HepG2 (cell line): ENCODE data around the gene MRPL30. TPM values are rescaled to one million over a fixed set of nuclear protein-coding genes. Genes with fewer than 3 reads are reported as not detected.

Experiments used
- FOXK1 ChIP-seq: sonication (generic); formaldehyde crosslinking; IDR thresholded peaks from 2 replicates; pipeline ENCODE4 v1.4.0; 2020; ENCODE audit warnings: low read depth, missing genetic modification reagents, borderline replicate concordance
- HOXA5 ChIP-seq: sonication (generic); formaldehyde crosslinking; IDR thresholded peaks from 2 replicates; pipeline ENCODE4 v1.4.0; 2020; ENCODE audit warnings: missing genetic modification reagents
- KMT2B ChIP-seq: IDR thresholded peaks from 2 replicates; pipeline ENCODE4 v1.6.1; 2016; ENCODE audit warnings: missing genetic modification reagents, missing compliant biosample characterization
- MTF2 ChIP-seq: sonication (generic); formaldehyde crosslinking; IDR thresholded peaks from 2 replicates; pipeline ENCODE4 v1.5.0; 2020; ENCODE audit warnings: missing genetic modification reagents, borderline replicate concordance
- TEAD2 ChIP-seq: sonication (generic); formaldehyde crosslinking; IDR thresholded peaks from 2 replicates; pipeline ENCODE4 v1.9.0; 2021; ENCODE audit warnings: missing genetic modification reagents
- ZNF383 ChIP-seq: sonication (generic); formaldehyde crosslinking; IDR thresholded peaks from 2 replicates; pipeline ENCODE4 v1.4.0; 2020; ENCODE audit warnings: missing genetic modification reagents, mild to moderate bottlenecking, borderline replicate concordance
- polyA plus RNA-seq, 8 experiments: library from polyadenylated mRNA; depleted of rRNA in 3 of 8; stranded (reverse) in 7 of 8; unstranded in 1 of 8; fragments of >200 nt; fragmentation: Illumina TruSeq in 4 of 8; extraction: Trizol in 4 of 8; gene quantifications; 2 replicates each; pipeline versions ENCODE4 v1.2.1 to v1.2.3, GENCODE V29; 2011 to 2016; ENCODE audit warnings: low read depth in 4 of 8, missing spikeins in 1 of 8, mixed read lengths in 1 of 8; ENCODE audit not compliant: insufficient read depth in 1 of 8
- total RNA-seq, 5 experiments: library from RNA; depleted of rRNA; stranded (reverse); fragments of >200 nt; fragmentation: Illumina TruSeq; extraction: Trizol; gene quantifications; 2 replicates each; pipeline ENCODE4 v1.2.3, GENCODE V29; 2016; ENCODE audit warnings: low read depth in 1 of 5
- TF ChIP-seq, protein P1 (sequence below): sonication (generic); formaldehyde crosslinking; IDR thresholded peaks from 2 replicates; pipeline ENCODE4 v1.5.1; 2020; ENCODE audit warnings: missing genetic modification reagents, mild to moderate bottlenecking, borderline replicate concordance
- TF ChIP-seq, protein P2 (sequence below): fragments of 450-650 bp; IDR thresholded peaks from 2 replicates; pipeline ENCODE4 v1.6.1; 2017; ENCODE audit warnings: mild to moderate bottlenecking
- TF ChIP-seq, protein P3 (sequence below): sonication (generic); formaldehyde crosslinking; IDR thresholded peaks from 2 replicates; pipeline ENCODE4 v1.9.0; 2022; ENCODE audit warnings: low read depth, missing genetic modification reagents
- TF ChIP-seq, protein P4 (sequence below): sonication (generic); formaldehyde crosslinking; IDR thresholded peaks from 2 replicates; pipeline ENCODE4 v1.4.0; 2020; ENCODE audit warnings: mild to moderate bottlenecking, missing genetic modification reagents
- TF ChIP-seq, protein P5 (sequence below): sonication (generic); formaldehyde crosslinking; IDR thresholded peaks from 2 replicates; pipeline ENCODE4 v1.8.0; 2022; ENCODE audit warnings: mild to moderate bottlenecking, missing genetic modification reagents
- TF ChIP-seq, protein P6 (sequence below): IDR thresholded peaks from 2 replicates; pipeline ENCODE4 v1.6.1; 2016; ENCODE audit warnings: missing compliant biosample characterization, missing genetic modification reagents, borderline replicate concordance

The MRPL30 gene
- total and polyA plus RNA-seq, 2 of the 13 experiments (the other 11 are each of a cell fraction or from before 2014, with no cell fraction given): 30.2 to 75.3 TPM

DNA sequence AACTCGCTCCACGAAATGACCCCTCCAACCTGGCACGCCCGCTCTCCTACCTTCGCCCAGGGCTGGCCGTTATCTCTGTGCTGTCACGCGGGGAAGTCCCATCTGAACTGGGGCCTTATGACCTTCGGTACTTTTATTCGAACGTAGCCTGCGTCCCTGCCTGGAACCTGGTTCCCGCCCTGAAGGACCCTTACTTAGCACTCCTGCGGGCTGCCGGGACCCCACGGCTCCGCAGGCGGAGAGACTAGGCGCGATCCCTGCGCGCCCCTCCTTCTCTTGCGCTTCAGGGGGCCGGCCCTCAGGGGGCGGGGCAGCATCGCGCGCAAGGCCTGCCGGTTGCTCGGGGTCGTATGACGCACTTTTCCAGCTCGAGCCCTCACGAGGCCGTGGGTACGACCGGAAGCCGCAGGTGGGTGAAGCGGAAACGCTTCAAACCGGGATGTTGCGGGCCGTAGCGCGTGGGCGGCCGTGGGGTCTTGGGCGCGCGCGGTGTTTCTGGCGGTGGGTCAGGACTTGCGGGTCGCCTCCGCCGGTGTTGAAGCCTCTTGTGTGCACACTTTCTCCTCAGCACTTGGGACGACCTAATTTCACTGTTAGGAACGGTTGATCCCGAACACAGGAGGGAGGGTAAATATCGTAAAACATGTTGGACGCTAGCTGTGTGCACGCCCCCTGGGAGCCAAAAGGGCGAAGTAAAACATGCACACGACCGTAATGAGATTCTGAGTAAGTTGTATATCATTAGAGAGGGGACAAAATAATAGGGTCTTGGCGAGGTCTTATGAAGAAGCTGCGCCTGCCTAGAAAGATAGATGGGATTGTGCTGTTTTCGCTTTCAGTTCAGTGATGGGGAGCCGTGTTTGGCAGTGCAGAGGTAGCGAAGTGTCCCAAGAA, 26.1 kb upstream of the MRPL30 start, which contains the start of the genes LIPT1 and TSGA10 (continued):
- TF ChIP-seq, protein P1, sequence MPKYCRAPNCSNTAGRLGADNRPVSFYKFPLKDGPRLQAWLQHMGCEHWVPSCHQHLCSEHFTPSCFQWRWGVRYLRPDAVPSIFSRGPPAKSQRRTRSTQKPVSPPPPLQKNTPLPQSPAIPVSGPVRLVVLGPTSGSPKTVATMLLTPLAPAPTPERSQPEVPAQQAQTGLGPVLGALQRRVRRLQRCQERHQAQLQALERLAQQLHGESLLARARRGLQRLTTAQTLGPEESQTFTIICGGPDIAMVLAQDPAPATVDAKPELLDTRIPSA (CRISPR knock-in tag): no peak; the same call in 1 of the 2 replicates
- TF ChIP-seq FOXK1 (CRISPR knock-in tag) (peak; percentile 92), TEAD2 (CRISPR knock-in tag) (0 out of 2 replicates have a peak, but pooled peaks have one; percentile 44), ZNF383 (CRISPR knock-in tag) (peak; percentile 96; the same call in 1 of the 2 replicates), HOXA5 (peak; percentile 95), MTF2 (CRISPR knock-in tag) (no peak), KMT2B (CRISPR knock-in tag) (peak; percentile 100)
- TF ChIP-seq, protein P2, sequence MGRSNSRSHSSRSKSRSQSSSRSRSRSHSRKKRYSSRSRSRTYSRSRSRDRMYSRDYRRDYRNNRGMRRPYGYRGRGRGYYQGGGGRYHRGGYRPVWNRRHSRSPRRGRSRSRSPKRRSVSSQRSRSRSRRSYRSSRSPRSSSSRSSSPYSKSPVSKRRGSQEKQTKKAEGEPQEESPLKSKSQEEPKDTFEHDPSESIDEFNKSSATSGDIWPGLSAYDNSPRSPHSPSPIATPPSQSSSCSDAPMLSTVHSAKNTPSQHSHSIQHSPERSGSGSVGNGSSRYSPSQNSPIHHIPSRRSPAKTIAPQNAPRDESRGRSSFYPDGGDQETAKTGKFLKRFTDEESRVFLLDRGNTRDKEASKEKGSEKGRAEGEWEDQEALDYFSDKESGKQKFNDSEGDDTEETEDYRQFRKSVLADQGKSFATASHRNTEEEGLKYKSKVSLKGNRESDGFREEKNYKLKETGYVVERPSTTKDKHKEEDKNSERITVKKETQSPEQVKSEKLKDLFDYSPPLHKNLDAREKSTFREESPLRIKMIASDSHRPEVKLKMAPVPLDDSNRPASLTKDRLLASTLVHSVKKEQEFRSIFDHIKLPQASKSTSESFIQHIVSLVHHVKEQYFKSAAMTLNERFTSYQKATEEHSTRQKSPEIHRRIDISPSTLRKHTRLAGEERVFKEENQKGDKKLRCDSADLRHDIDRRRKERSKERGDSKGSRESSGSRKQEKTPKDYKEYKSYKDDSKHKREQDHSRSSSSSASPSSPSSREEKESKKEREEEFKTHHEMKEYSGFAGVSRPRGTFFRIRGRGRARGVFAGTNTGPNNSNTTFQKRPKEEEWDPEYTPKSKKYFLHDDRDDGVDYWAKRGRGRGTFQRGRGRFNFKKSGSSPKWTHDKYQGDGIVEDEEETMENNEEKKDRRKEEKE: no peak
- TF ChIP-seq, protein P3, sequence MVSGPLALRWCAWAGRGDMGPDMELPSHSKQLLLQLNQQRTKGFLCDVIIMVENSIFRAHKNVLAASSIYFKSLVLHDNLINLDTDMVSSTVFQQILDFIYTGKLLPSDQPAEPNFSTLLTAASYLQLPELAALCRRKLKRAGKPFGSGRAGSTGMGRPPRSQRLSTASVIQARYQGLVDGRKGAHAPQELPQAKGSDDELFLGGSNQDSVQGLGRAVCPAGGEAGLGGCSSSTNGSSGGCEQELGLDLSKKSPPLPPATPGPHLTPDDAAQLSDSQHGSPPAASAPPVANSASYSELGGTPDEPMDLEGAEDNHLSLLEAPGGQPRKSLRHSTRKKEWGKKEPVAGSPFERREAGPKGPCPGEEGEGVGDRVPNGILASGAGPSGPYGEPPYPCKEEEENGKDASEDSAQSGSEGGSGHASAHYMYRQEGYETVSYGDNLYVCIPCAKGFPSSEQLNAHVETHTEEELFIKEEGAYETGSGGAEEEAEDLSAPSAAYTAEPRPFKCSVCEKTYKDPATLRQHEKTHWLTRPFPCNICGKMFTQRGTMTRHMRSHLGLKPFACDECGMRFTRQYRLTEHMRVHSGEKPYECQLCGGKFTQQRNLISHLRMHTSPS: peak; percentile 65; the same call in 1 of the 2 replicates
- TF ChIP-seq, protein P4, sequence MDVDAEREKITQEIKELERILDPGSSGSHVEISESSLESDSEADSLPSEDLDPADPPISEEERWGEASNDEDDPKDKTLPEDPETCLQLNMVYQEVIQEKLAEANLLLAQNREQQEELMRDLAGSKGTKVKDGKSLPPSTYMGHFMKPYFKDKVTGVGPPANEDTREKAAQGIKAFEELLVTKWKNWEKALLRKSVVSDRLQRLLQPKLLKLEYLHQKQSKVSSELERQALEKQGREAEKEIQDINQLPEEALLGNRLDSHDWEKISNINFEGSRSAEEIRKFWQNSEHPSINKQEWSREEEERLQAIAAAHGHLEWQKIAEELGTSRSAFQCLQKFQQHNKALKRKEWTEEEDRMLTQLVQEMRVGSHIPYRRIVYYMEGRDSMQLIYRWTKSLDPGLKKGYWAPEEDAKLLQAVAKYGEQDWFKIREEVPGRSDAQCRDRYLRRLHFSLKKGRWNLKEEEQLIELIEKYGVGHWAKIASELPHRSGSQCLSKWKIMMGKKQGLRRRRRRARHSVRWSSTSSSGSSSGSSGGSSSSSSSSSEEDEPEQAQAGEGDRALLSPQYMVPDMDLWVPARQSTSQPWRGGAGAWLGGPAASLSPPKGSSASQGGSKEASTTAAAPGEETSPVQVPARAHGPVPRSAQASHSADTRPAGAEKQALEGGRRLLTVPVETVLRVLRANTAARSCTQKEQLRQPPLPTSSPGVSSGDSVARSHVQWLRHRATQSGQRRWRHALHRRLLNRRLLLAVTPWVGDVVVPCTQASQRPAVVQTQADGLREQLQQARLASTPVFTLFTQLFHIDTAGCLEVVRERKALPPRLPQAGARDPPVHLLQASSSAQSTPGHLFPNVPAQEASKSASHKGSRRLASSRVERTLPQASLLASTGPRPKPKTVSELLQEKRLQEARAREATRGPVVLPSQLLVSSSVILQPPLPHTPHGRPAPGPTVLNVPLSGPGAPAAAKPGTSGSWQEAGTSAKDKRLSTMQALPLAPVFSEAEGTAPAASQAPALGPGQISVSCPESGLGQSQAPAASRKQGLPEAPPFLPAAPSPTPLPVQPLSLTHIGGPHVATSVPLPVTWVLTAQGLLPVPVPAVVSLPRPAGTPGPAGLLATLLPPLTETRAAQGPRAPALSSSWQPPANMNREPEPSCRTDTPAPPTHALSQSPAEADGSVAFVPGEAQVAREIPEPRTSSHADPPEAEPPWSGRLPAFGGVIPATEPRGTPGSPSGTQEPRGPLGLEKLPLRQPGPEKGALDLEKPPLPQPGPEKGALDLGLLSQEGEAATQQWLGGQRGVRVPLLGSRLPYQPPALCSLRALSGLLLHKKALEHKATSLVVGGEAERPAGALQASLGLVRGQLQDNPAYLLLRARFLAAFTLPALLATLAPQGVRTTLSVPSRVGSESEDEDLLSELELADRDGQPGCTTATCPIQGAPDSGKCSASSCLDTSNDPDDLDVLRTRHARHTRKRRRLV: no peak
- TF ChIP-seq, protein P5, sequence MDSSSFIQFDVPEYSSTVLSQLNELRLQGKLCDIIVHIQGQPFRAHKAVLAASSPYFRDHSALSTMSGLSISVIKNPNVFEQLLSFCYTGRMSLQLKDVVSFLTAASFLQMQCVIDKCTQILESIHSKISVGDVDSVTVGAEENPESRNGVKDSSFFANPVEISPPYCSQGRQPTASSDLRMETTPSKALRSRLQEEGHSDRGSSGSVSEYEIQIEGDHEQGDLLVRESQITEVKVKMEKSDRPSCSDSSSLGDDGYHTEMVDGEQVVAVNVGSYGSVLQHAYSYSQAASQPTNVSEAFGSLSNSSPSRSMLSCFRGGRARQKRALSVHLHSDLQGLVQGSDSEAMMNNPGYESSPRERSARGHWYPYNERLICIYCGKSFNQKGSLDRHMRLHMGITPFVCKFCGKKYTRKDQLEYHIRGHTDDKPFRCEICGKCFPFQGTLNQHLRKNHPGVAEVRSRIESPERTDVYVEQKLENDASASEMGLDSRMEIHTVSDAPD (CRISPR knock-in tag): peak; percentile 91
- TF ChIP-seq, protein P6, sequence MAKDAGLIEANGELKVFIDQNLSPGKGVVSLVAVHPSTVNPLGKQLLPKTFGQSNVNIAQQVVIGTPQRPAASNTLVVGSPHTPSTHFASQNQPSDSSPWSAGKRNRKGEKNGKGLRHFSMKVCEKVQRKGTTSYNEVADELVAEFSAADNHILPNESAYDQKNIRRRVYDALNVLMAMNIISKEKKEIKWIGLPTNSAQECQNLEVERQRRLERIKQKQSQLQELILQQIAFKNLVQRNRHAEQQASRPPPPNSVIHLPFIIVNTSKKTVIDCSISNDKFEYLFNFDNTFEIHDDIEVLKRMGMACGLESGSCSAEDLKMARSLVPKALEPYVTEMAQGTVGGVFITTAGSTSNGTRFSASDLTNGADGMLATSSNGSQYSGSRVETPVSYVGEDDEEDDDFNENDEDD (CRISPR knock-in tag): peak; percentile 93; the same call in 1 of the 2 replicates
